HG03442 (cell line): Measurements from ENCODE around the gene CHST14.
"Not testable (repeated sequence)": the region's sequence is repeated elsewhere in the genome, so short reads cannot be mapped to it uniquely, and the experiment has no call there.

Source experiments
- ATAC-seq: cut with Tn5 transposase; IDR thresholded peaks from one replicate; pipeline ENCODE4 v1.9.1; 2021; ENCODE audit warnings: mild to moderate bottlenecking, moderate library complexity; ENCODE audit not compliant: unreplicated experiment

Gene CHST14

DNA sequence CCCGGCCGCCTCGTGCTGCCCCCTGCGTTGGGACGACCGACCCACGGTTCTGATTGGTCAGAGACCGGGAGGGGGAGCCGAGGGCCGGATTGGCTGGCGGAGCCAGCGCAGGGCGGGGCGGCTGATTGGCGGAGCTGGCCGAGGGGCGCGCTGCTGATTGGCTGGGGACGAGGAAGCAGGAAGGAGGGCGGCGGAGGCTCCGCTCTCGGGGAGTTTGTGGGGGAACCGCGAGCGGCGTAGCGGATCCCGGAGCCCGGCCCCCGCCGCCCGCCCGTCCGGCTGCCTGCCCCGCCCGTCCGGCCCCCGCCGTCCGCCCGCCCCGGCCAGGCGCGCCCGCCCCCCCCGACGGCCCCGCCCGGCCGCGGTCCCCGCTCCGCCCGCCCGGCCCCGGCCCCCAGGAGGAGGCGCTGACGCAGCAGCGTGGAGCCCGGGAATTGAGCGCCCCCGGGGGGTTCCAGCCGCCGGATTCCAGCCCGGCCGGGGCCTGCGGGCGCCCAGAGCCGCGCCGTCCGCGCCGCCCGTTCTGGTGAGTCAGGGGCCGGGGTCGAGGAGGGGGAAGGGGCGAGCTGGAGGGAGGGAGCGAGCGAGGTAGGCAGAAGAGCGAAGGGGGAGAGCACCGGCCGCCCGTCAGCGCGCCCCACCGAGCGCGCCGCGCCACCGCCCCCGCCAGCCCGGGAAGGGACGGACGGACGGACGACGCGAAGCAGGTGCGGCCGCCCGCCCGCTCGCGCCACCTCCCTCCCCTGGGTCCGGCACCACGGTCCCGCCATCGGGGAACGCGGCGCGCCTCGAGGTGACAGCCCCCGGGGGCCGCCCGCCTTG is 29.8 kb upstream of the CHST14 start, which contains the start of gene BAHD1:
BAHD1 (plus strand) TSS at position 211 of the 822 bp plus-strand sequence. CDS start 17,512 bp downstream, outside the sequence.
- peak; percentile 87 for ATAC-seq

DNA sequence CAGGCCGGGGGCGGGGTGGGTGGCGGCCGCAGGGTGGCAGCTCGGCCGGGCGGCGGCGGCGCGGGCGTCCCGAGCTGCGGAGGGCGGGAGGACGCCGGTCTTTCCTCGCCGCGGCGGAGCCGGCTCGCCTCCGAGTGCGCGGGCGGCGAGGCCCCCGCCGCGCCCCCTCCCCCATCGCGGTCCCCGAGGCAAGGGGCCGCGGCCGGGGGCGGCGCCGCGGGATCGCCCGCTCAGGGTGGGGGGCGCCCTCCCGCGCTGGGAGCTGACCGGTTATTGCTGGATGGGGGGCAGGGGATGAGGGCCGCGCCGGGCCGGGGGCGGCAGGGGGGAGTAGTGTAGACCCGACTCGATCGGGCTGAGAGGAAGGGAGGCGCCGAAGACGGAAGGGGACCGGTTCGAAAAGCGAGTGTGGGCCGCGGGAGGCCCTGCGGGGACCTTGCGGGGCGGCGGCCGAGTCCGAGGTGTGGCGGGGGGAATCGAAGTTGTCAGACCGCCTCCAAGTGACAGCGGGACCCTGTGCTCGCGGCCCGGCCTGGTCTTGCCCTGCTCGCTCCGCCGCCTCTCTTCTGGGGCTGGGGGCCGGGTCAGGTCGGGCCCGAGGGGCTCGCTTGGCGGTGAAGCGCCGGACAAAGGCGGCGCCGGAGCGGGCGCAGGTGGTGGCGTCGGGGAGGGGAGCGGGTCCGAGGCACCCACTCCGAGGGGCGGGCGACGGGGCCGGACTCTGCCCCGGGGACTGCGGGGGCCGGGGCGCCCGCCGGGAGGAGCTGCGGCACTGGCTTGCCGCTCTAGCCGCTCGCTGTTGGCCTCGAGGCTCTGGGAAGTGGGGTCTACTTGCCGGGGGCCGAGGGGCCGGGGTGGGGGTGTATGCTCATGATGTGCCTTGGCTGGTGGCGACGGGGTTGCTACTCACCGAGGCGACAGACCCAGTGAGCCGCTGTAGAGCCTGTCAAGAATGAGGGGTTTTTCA is 28.9 kb upstream of the CHST14 start:
- no peak for ATAC-seq

DNA sequence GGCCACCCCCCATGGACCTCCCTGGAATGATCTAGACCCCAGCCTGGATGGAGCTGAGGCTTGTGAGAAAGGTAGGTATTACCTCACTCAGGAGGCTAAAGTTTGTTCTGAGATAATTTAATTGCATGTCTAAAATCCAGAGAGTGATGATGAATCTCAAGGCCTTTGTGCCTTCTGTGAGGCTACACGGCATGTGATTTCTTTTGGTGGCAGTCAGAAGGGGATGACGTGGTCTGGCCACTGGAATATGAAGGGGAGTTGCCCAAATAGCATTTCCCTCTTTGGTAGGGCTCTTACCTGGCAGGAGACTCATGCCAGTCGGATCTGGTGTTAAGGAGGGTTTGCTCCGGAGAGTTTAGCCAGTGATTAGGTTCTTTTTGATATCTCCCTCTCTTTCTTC is 27.5 kb upstream of the CHST14 start:
- ATAC-seq, result no peak

DNA sequence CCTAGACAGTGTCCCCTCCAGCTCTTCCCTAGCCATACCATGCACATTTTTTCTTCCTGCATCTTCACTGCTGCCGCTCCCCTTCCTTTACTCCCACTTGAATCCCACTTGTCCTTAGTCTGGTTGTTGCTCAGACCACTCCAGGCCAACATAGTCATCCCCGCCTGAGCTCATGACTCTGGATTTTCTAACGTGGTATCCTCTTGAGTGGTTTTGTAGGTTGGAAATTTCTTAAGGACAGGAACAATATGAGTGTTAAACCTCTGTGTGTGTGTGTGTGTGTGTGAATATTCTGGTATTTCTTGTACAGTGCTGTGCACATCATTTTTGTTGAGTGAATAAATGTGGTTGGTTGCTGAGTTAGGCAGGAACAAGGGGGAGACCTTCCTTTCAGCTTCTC is 26.9 kb upstream of the CHST14 start:
- no peak for ATAC-seq

DNA sequence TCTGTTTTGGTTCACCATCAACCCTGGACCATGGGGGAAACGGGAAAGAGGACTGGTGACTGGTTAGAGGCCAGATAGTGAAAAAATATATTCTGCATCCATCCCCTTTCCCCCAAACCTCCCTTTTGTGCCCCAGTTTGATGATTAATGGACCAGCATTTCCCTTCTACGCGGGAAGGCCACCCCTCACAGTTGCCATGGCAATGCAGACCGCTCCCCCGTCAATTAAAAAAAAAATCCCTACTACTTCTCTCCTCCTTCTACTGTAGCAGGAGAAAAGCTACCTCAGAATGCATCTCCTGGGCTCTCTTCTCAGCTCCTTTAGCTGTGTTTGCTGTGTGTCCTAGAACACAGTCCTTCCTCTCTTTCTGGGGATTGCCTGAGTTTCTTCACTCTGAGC is 26.0 kb upstream of the CHST14 start:
- ATAC-seq, result no peak

DNA sequence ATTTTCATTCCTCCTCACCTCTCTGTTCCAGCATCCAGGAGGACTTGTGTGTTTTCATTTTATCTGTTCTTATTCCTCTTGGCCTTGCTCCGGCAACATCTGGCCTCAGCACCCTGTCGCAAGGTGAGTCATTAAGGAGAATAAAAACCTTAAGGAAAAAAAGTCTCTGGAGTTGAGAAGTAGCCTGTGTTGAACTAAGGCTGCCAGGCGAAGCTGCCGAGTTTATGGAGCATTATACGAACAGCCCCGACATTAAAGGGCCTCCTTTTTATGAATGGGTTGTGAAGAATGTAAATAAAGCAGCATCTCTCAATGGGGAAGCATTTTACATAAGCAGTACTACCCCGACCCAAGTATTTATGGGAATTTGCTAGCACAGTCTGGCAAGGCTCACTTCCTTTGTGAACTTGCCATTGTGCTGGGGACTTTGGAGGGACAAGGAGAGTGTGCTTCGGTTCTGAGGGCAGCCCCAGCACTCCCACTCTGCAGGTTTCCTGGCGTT is 25.3 kb upstream of the CHST14 start:
- ATAC-seq, result no peak

DNA sequence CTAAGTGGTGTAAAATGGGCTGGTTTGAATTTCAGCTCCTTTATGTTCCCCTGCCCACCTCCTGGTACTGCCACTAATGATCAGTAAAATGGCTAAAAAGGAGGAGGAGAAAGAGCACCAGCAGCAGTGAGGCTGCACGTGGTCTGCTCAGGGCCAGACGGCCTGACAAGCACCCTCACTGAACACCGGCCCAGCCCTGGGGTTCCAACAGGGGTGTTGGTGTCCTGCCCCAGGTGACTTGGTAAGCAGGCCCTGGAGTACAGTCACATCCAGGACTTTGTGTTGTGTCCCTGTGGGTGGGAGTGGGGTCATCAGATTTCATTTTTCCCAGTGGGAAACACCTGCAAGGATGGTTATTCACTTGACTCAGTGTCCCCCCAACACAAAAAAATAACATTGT is 24.6 kb upstream of the CHST14 start:
- no peak for ATAC-seq

DNA sequence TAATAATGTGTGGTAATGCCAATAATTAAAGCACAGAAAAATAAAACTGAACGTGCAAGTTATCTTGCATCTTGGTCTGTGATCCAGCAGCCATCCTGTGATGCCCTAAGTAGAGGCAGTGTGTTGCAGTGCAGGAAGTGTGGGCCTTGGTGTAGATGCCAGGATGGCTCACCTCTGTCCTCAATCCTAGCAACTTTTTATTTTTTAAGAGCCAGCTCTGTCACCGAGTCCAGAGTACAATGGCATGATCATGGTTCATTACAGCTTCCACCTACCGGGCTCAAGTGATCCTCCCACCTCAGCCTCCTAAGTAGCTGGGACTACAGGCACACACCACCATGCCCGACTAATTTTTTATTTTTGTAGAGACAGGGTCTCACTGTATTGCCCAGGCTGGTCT is 22.4 kb upstream of the CHST14 start:
- no peak for ATAC-seq

DNA sequence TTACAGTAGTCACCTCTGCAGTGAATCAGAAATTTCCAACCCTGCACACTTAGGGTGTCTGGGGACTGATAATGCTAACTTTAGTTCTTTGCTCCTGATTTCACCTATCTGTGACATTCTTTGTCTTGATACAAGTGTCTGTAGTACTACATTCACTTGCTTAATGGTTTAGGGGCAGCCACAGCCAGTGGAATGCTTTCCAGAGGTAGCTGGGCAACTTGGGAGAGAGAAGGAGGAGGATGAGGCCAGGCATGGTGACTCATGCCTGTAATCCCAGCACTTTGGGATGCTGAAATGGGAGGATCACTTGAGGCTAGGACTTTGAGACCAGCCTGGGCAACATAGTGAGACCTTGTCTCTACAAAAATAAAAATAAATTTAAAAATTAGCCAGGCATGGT is 21.5 kb upstream of the CHST14 start:
- ATAC-seq, result no peak

DNA sequence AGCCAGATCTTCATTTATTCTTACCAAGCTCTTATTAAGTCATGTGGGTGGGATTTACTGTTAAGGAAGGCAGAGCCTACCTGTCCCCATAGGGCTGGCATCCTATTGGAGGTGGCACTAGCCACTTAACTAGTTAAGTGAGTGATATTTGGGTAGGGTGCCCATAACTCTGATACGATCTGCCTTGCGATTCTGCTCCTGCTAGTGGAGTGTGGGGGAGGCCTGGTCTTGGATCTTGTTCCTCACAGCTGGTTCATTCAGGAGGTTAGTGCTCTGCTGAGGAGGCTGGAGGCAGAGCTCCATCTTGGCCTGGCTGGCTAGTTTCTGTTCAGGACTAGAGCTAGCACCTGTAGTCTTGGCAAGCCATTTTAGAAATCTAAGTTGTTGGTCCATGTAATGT is 20.7 kb upstream of the CHST14 start:
- ATAC-seq, result no peak

DNA sequence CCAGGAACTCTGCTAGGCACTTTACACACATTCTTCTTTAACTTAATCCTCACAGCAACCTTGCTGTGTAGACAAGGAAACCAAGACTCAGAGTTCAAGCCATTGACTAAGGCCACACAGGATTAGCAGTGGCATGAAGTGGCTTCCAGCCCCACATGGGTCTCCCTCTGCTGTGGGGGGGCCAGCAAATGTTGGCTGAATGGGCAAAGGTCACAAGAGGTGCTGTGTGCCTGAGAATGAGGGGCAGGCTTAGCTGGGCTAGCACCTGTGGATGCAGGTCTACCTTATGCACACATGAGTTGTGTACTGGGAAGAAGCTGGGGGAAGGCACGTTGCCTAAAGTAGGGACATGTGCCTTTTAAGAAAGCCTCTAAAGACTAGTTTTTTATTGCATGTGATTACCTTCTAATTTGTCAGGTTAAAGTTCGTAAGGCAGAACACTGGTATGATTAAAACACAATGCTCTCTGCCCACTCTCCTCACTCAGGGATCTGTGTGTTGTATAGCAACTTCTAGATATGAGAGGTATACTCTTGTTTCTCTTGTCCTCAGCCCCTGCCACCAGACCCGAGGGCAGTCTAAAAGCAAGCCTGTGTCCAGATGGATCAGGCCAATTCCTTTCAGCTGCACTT is 19.1 kb upstream of the CHST14 start:
- ATAC-seq, result no peak

DNA sequence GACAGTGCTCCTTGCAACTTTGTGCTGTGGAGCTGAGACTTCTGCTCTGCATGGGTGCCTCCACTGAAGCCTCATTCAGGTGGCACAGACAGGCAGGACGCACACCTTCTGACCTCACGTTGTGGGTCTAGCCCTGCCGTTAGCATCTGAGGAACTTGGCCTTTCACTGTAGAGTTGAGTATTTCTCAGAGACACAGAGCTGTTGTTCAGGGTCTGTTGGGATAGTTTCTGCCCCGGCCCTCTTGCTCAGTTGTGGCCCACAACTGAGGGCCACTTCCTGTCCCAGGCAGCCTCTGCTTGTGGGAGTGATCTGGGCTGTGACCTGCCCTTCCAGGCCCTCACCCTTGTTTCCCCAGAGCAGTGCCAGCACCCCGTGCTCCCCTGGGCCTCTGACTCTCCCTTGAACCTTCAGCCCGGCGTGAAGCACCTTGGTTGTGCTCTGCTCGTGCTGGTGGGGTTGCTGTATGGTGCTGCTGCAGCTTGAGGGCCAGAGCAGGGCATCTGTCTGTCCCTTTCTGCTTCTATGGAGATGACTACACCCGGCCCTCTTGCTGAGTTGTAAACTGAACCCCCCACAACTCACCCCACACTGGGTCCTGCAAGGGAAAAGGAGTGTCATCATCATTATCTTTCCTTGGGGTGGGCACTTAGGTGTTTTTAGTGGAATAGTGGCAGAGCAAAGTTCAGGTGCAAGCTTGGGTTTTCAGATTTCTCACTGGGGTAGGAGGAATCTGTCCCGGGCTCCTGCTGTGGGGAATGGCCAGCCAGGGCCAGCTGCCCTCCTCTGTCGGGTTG is 18.3 kb upstream of the CHST14 start:
- ATAC-seq, result peak; percentile 58

DNA sequence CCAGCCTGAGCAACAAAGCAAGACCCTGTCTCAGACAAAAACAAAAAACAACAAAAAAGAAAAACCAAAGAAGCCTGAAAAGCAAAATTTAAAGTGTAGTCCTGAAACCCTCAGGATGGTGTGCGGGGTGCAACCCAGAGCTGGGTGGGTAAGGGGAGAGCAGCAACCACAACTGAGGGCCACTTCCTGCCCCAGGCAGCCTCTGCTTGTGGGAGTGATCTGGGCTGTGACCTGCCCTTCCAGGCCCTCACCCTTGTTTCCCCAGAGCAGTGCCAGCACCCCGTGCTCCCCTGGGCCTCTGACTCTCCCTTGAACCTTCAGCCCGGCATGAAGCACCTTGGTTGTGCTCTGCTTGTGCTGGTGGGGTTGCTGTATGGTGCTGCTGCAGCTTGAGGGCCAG is 16.8 kb upstream of the CHST14 start:
- ATAC-seq, result not testable (repeated sequence)

DNA sequence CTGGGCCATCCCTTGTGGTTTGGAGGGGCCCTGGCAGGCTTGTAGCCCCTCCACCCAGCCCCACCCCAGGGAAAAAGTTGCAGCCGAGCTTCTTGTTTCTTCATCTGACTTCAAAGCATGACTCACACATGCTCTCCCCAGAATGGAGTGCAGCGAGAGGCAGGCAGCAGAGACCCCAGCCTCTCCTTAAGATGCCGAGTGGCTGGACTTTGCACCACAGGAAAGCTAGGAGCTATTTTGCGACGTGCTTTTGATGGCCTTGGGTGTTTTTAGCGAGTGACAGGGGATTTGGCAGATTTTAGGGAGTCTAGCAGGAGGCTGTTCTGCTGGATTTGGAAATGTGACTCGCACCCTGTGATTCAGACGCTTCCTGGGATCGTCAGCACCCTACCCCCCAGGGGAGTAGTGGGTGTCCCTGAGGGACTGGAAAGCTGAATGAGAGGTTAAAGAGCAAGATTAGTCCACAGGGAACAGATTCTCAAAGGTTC is 15.8 kb upstream of the CHST14 start:
- ATAC-seq, result no peak

DNA sequence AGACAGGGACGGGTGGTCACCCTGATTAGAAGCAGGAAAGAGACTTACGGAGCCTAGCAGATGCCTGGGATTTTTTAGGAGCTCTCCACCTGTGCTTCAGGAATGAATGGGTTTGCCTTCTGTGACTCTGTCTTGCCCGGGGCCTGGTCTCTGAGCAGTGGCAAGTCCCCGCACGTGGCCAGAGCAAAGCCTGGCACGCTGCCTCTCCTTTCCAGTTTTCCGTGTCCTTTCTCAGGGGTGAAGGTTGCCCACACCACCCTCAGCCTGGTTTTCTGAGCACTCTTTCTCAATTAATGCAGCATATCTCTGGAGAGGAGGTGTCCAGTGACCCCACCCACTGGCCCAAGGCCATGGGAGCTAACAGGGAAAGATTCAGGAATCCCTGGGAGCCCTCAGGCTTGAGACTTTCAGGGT is 14.5 kb upstream of the CHST14 start:
- ATAC-seq, result no peak

DNA sequence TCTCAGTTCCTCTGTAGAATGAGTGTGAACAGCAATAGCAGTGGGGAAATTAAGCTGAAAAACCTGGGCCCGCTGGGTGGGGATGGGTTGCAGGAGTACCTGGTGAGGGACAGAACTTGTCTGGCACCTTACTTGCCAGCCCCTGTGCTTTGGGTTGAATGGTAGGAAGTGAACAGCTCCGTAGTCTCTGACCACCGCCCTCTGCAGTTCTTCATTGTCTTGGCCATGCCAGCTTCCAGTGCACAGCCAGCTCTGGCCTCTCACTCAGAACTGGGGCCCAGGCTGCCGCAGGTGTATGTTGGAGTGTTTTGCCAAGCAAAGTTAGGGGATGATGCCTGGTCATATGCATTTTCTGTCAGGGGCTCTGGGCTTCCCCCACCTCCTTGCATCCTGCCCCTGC is 14.0 kb upstream of the CHST14 start:
- no peak for ATAC-seq

DNA sequence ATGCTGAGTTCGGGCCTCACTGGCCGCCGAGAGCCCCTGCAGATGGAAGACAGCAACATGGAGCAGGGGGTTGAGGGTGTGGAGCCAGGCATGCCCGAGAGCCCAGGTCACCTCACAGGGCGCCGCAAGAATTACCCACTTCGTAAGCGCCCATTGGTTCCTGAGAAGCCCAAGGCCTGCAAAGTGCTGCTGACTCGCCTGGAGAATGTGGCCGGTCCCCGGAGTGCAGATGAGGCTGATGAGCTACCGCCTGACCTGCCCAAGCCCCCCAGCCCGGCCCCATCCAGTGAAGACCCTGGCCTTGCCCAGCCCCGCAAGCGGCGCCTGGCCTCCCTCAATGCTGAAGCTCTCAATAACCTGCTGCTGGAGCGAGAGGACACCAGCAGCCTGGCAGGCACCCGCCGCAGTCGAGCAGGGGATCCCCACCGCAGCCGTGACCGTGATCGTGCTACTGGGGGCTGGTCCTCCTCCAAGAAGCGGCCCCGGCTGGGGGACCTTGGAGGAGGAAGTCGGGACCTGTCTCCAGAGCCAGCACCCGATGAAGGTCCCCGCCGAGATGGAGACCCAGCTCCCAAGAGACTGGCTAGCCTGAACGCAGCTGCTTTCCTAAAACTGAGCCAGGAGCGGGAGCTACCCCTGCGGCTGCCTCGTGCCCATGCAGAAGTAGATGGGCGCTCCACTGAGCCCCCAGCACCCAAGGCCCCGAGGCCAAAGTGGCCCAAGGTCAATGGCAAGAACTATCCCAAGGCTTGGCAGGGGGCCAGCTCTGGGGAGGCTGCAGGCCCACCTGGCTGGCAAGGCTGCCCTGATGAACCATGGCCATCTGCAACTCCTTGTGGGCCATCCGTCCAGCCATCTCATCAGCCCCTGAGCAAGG is 12.1 kb upstream of the CHST14 start:
- ATAC-seq, result no peak

DNA sequence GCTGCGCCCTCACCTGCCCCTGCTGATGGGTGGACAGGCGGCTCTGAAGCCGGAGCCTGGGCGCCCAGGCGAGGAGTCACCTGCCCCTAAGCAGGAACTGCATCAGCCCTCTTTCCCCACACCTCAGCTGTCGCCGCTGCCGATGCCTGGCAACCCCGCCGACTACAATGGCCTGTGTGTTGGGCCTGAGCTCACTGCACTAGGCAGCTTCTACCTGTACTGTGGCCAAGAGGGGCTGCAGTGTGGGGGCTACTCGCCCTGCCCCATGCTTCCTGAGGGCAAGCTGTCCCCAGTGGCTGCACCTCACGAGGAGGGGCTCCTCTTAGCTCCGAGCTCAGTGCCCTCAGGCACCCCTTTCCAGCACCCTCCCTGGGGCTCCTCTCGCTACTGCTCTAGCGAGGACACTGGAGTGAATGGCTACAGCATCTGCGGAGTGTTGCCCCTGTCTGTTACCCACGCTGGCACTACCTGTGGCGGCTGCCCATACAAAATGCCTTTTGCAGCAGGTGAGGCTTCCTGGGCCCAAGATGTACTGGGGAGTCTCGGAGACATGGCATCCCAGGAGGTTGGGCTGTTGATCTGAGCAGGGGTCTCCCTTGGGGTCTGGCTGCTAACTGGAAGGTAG is 11.3 kb upstream of the CHST14 start:
- ATAC-seq, result no peak

DNA sequence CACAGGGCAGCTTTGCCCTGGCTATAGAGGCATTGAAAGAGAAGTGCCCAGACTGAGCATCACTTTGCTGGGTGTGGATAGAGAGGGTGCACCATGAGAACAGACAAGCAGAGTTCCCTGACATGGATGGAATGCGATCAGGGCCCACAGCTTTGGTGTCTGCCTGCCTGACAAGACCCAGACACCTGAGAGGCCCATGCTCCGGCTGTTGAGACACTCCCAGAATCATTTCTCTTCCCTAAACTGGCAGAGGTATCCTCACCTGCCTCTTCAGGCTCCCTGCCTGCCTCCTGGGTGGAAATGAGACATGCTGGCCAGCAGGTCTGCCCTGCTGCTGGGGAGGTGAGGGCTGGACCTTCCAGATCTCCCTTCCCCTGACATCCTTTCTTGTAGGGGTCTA is 10.4 kb upstream of the CHST14 start:
- ATAC-seq, result no peak
